ENCODE data around the gene CNGA4.

The CNGA4 gene

GRCh38 chr11:6209801-6210200, 29.1 kb upstream of the CNGA4 start:
- no peak overlapping the region for H3K4me3 Mint-ChIP-seq
- no peaks in the 10 kb centered on the region for H3K4me1 Mint-ChIP-seq (ENCODE audit: low read depth)
- no peaks in the 10 kb centered on the region for H3K27me3 Mint-ChIP-seq (ENCODE audit: low read depth)
- H3K36me3 Mint-ChIP-seq (ENCODE audit: low read depth): peaks cover 3% of the 10 kb centered on the region
- no peak for DNase-seq (ENCODE audit: low spot score)
- no peaks in the 10 kb centered on the region for H3K9me3 Mint-ChIP-seq
- H3K27ac Mint-ChIP-seq: no peak overlapping the region

- Mint-ChIP-seq H3K36me3 (ENCODE audit: low read depth) (peaks cover 3% of the 10 kb centered on the region), H3K4me3 (no peak overlapping the region), H3K9me3 (no peaks in the 10 kb centered on the region)
Observed at GRCh38 chr11:6210274-6210955, 28.5 kb upstream of the CNGA4 start.

GRCh38 chr11:6214530-6214929, 24.4 kb upstream of the CNGA4 start:
- H3K4me3 Mint-ChIP-seq: no peak overlapping the region
- no peak for DNase-seq (ENCODE audit: low spot score)
- H3K4me1 Mint-ChIP-seq (ENCODE audit: low read depth): peaks cover 2% of the 10 kb centered on the region
- no peaks in the 10 kb centered on the region for H3K27me3 Mint-ChIP-seq (ENCODE audit: low read depth)
- H3K27ac Mint-ChIP-seq: no peak overlapping the region
- peaks cover 10% of the 10 kb centered on the region for H3K36me3 Mint-ChIP-seq (ENCODE audit: low read depth)
- no peaks in the 10 kb centered on the region for H3K9me3 Mint-ChIP-seq

More at GRCh38 chr11:6210274-6210955, 28.5 kb upstream of the CNGA4 start:
- Mint-ChIP-seq H3K4me1 (ENCODE audit: low read depth) (no peaks in the 10 kb centered on the region), H3K27me3 (ENCODE audit: low read depth) (no peaks in the 10 kb centered on the region), H3K27ac (no peak overlapping the region)
- DNase-seq (ENCODE audit: low spot score): no peak

- Mint-ChIP-seq H3K27me3 (ENCODE audit: low read depth) (no peaks in the 10 kb centered on the region), H3K4me3 (no peak overlapping the region), H3K27ac (no peak overlapping the region), H3K4me1 (ENCODE audit: low read depth) (peaks cover 4% of the 10 kb centered on the region), H3K9me3 (no peaks in the 10 kb centered on the region), H3K36me3 (ENCODE audit: low read depth) (peaks cover 15% of the 10 kb centered on the region)
- no peak for DNase-seq (ENCODE audit: low spot score)
Observed at GRCh38 chr11:6216501-6216900, 22.4 kb upstream of the CNGA4 start.

GRCh38 chr11:6217722-6218121, 21.2 kb upstream of the CNGA4 start:
- Mint-ChIP-seq H3K4me3 (no peak overlapping the region), H3K27me3 (ENCODE audit: low read depth) (no peaks in the 10 kb centered on the region), H3K27ac (no peak overlapping the region), H3K9me3 (no peaks in the 10 kb centered on the region), H3K4me1 (ENCODE audit: low read depth) (peaks cover 4% of the 10 kb centered on the region), H3K36me3 (ENCODE audit: low read depth) (peaks cover 27% of the 10 kb centered on the region)
- no peak for DNase-seq (ENCODE audit: low spot score)

- no peak overlapping the region for H3K27ac Mint-ChIP-seq
- peaks cover 33% of the 10 kb centered on the region for H3K36me3 Mint-ChIP-seq (ENCODE audit: low read depth)
Observed at GRCh38 chr11:6219359-6219758, 19.5 kb upstream of the CNGA4 start.

GRCh38 chr11:6223854-6224253, 15.0 kb upstream of the CNGA4 start:
- H3K4me1 Mint-ChIP-seq (ENCODE audit: low read depth): peaks cover 12% of the 10 kb centered on the region
- H3K27me3 Mint-ChIP-seq (ENCODE audit: low read depth): no peaks in the 10 kb centered on the region
- no peak overlapping the region for H3K4me3 Mint-ChIP-seq
- no peaks in the 10 kb centered on the region for H3K9me3 Mint-ChIP-seq
- no peak for DNase-seq (ENCODE audit: low spot score)
- H3K36me3 Mint-ChIP-seq (ENCODE audit: low read depth): peaks cover 27% of the 10 kb centered on the region
- H3K27ac Mint-ChIP-seq: no peak overlapping the region

More at GRCh38 chr11:6219359-6219758, 19.5 kb upstream of the CNGA4 start:
- no peak for DNase-seq (ENCODE audit: low spot score)
- H3K9me3 Mint-ChIP-seq: no peaks in the 10 kb centered on the region
- peaks cover 4% of the 10 kb centered on the region for H3K4me1 Mint-ChIP-seq (ENCODE audit: low read depth)
- no peaks in the 10 kb centered on the region for H3K27me3 Mint-ChIP-seq (ENCODE audit: low read depth)
- no peak overlapping the region for H3K4me3 Mint-ChIP-seq

- peaks cover 27% of the 10 kb centered on the region for H3K36me3 Mint-ChIP-seq (ENCODE audit: low read depth)
- H3K4me1 Mint-ChIP-seq (ENCODE audit: low read depth): peaks cover 13% of the 10 kb centered on the region
Observed at GRCh38 chr11:6224421-6224820, 14.5 kb upstream of the CNGA4 start.

GRCh38 chr11:6225024-6225423, 13.9 kb upstream of the CNGA4 start:
- no peak for DNase-seq (ENCODE audit: low spot score)
- Mint-ChIP-seq H3K9me3 (no peaks in the 10 kb centered on the region), H3K27me3 (ENCODE audit: low read depth) (no peaks in the 10 kb centered on the region), H3K27ac (no peak overlapping the region), H3K36me3 (ENCODE audit: low read depth) (peaks cover 25% of the 10 kb centered on the region), H3K4me1 (ENCODE audit: low read depth) (peaks cover 17% of the 10 kb centered on the region), H3K4me3 (no peak overlapping the region)

More at GRCh38 chr11:6224421-6224820, 14.5 kb upstream of the CNGA4 start:
- H3K9me3 Mint-ChIP-seq: no peaks in the 10 kb centered on the region
- H3K27ac Mint-ChIP-seq: no peak overlapping the region
- no peak for DNase-seq (ENCODE audit: low spot score)
- H3K27me3 Mint-ChIP-seq (ENCODE audit: low read depth): no peaks in the 10 kb centered on the region
- H3K4me3 Mint-ChIP-seq: no peak overlapping the region

- H3K36me3 Mint-ChIP-seq (ENCODE audit: low read depth): peaks cover 24% of the 10 kb centered on the region
- no peaks in the 10 kb centered on the region for H3K27me3 Mint-ChIP-seq (ENCODE audit: low read depth)
- H3K4me3 Mint-ChIP-seq: no peak overlapping the region
- H3K9me3 Mint-ChIP-seq: no peaks in the 10 kb centered on the region
- peaks cover 26% of the 10 kb centered on the region for H3K4me1 Mint-ChIP-seq (ENCODE audit: low read depth)
- H3K27ac Mint-ChIP-seq: no peak overlapping the region
- no peak for DNase-seq (ENCODE audit: low spot score)
Observed at GRCh38 chr11:6225896-6226295, 13.0 kb upstream of the CNGA4 start.

GRCh38 chr11:6228520-6228919, 10.4 kb upstream of the CNGA4 start:
- DNase-seq (ENCODE audit: low spot score): no peak
- Mint-ChIP-seq H3K4me1 (ENCODE audit: low read depth) (peaks cover 33% of the 10 kb centered on the region), H3K9me3 (no peaks in the 10 kb centered on the region), H3K27ac (no peak overlapping the region), H3K4me3 (no peak overlapping the region), H3K27me3 (ENCODE audit: low read depth) (no peaks in the 10 kb centered on the region), H3K36me3 (ENCODE audit: low read depth) (peaks cover 5% of the 10 kb centered on the region)

GRCh38 chr11:6229911-6230310, 9.0 kb upstream of the CNGA4 start:
- no peaks in the 10 kb centered on the region for H3K9me3 Mint-ChIP-seq
- H3K27me3 Mint-ChIP-seq (ENCODE audit: low read depth): no peaks in the 10 kb centered on the region
- peaks cover 37% of the 10 kb centered on the region for H3K4me1 Mint-ChIP-seq (ENCODE audit: low read depth)
- H3K4me3 Mint-ChIP-seq: peak overlapping the region; percentile 39
- H3K36me3 Mint-ChIP-seq (ENCODE audit: low read depth): peaks cover 5% of the 10 kb centered on the region
- no peak overlapping the region for H3K27ac Mint-ChIP-seq
- no peak for DNase-seq (ENCODE audit: low spot score)

- Mint-ChIP-seq H3K4me1 (ENCODE audit: low read depth) (peaks cover 35% of the 10 kb centered on the region), H3K4me3 (peak overlapping the region; percentile 50), H3K9me3 (no peaks in the 10 kb centered on the region), H3K27ac (no peak overlapping the region), H3K36me3 (ENCODE audit: low read depth) (peaks cover 3% of the 10 kb centered on the region), H3K27me3 (ENCODE audit: low read depth) (no peaks in the 10 kb centered on the region)
- no peak for DNase-seq (ENCODE audit: low spot score)
Observed at GRCh38 chr11:6232899-6233298, 6.0 kb upstream of the CNGA4 start.

GRCh38 chr11:6233984-6234386, 4.9 kb upstream of the CNGA4 start:
- H3K27ac Mint-ChIP-seq: peak overlapping the region; percentile 95
- no peak for DNase-seq (ENCODE audit: low spot score)
- H3K4me1 Mint-ChIP-seq (ENCODE audit: low read depth): peaks cover 32% of the 10 kb centered on the region
- H3K27me3 Mint-ChIP-seq (ENCODE audit: low read depth): no peaks in the 10 kb centered on the region
- no peaks in the 10 kb centered on the region for H3K9me3 Mint-ChIP-seq
- H3K36me3 Mint-ChIP-seq (ENCODE audit: low read depth): peaks cover 3% of the 10 kb centered on the region
- peak overlapping the region; percentile 95 for H3K4me3 Mint-ChIP-seq

Measured in T-helper 2 cell treated with Interferon-gamma antibody and Interleukin-4, amounts not matched to agents 5 μg/mL and 100 μg/mL, for 36 hours (primary cell).